ENCODE data around the gene GLUD1.
A peak's percentile ranks its signal among the peaks of the same experiment; 100 is the strongest.

GLUD1 gene

GRCh38 chr10:87093632-87094372 lies 841 bp downstream of the GLUD1 start (continued):
- TF ChIP-seq, protein P1, sequence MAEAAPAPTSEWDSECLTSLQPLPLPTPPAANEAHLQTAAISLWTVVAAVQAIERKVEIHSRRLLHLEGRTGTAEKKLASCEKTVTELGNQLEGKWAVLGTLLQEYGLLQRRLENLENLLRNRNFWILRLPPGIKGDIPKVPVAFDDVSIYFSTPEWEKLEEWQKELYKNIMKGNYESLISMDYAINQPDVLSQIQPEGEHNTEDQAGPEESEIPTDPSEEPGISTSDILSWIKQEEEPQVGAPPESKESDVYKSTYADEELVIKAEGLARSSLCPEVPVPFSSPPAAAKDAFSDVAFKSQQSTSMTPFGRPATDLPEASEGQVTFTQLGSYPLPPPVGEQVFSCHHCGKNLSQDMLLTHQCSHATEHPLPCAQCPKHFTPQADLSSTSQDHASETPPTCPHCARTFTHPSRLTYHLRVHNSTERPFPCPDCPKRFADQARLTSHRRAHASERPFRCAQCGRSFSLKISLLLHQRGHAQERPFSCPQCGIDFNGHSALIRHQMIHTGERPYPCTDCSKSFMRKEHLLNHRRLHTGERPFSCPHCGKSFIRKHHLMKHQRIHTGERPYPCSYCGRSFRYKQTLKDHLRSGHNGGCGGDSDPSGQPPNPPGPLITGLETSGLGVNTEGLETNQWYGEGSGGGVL (tag by site-specific recombination; IDR thresholded peaks at IDR 0.05) = peak; percentile 37; the same call in 1 of the 2 replicates
- TF ChIP-seq ZFP69B (tag by site-specific recombination; IDR thresholded peaks at IDR 0.05) (peak; percentile 80), ZNF433 (tag by site-specific recombination; IDR thresholded peaks at IDR 0.05; ENCODE audit: low read depth) (no peak), OVOL3 (tag by site-specific recombination; IDR thresholded peaks at IDR 0.05) (no peak), ZNF211 (tag by site-specific recombination; IDR thresholded peaks at IDR 0.05; ENCODE audit: low read depth) (no peak), KLF10 (tag by site-specific recombination; IDR thresholded peaks at IDR 0.05) (peak; percentile 91), ZNF423 (tag by site-specific recombination; IDR thresholded peaks at IDR 0.05) (no peak), ZBTB21 (tag by site-specific recombination; IDR thresholded peaks at IDR 0.05) (no peak), MZF1 (tag by site-specific recombination; IDR thresholded peaks at IDR 0.05; ENCODE audit: borderline replicate concordance) (no peak), ZNF148 (tag by site-specific recombination; IDR thresholded peaks at IDR 0.05; ENCODE audit: borderline replicate concordance) (no peak), ZNF146 (tag by site-specific recombination; IDR thresholded peaks at IDR 0.05) (no peak), BCL6B (tag by site-specific recombination; IDR thresholded peaks at IDR 0.05) (no peak), ZNF664 (tag by site-specific recombination; IDR thresholded peaks at IDR 0.05) (no peak), SALL2 (tag by site-specific recombination; IDR thresholded peaks at IDR 0.05; ENCODE audit: borderline replicate concordance) (no peak), ZNF354C (tag by site-specific recombination; IDR thresholded peaks at IDR 0.05; ENCODE audit: borderline replicate concordance, low read depth) (no peak), KLF7 (tag by site-specific recombination; IDR thresholded peaks at IDR 0.05; ENCODE audit: borderline replicate concordance) (no peak)
- TF ChIP-seq, protein P2, sequence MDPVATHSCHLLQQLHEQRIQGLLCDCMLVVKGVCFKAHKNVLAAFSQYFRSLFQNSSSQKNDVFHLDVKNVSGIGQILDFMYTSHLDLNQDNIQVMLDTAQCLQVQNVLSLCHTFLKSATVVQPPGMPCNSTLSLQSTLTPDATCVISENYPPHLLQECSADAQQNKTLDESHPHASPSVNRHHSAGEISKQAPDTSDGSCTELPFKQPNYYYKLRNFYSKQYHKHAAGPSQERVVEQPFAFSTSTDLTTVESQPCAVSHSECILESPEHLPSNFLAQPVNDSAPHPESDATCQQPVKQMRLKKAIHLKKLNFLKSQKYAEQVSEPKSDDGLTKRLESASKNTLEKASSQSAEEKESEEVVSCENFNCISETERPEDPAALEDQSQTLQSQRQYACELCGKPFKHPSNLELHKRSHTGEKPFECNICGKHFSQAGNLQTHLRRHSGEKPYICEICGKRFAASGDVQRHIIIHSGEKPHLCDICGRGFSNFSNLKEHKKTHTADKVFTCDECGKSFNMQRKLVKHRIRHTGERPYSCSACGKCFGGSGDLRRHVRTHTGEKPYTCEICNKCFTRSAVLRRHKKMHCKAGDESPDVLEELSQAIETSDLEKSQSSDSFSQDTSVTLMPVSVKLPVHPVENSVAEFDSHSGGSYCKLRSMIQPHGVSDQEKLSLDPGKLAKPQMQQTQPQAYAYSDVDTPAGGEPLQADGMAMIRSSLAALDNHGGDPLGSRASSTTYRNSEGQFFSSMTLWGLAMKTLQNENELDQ (tag by site-specific recombination; IDR thresholded peaks at IDR 0.05; ENCODE audit: low read depth) = no peak
- TF ChIP-seq, protein P3, sequence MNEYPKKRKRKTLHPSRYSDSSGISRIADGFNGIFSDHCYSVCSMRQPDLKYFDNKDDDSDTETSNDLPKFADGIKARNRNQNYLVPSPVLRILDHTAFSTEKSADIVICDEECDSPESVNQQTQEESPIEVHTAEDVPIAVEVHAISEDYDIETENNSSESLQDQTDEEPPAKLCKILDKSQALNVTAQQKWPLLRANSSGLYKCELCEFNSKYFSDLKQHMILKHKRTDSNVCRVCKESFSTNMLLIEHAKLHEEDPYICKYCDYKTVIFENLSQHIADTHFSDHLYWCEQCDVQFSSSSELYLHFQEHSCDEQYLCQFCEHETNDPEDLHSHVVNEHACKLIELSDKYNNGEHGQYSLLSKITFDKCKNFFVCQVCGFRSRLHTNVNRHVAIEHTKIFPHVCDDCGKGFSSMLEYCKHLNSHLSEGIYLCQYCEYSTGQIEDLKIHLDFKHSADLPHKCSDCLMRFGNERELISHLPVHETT (tag by site-specific recombination; IDR thresholded peaks at IDR 0.05) = no peak
- TF ChIP-seq, protein P4, sequence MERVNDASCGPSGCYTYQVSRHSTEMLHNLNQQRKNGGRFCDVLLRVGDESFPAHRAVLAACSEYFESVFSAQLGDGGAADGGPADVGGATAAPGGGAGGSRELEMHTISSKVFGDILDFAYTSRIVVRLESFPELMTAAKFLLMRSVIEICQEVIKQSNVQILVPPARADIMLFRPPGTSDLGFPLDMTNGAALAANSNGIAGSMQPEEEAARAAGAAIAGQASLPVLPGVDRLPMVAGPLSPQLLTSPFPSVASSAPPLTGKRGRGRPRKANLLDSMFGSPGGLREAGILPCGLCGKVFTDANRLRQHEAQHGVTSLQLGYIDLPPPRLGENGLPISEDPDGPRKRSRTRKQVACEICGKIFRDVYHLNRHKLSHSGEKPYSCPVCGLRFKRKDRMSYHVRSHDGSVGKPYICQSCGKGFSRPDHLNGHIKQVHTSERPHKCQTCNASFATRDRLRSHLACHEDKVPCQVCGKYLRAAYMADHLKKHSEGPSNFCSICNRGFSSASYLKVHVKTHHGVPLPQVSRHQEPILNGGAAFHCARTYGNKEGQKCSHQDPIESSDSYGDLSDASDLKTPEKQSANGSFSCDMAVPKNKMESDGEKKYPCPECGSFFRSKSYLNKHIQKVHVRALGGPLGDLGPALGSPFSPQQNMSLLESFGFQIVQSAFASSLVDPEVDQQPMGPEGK (tag by site-specific recombination; IDR thresholded peaks at IDR 0.05) = peak; percentile 24
- TF ChIP-seq, protein P5, sequence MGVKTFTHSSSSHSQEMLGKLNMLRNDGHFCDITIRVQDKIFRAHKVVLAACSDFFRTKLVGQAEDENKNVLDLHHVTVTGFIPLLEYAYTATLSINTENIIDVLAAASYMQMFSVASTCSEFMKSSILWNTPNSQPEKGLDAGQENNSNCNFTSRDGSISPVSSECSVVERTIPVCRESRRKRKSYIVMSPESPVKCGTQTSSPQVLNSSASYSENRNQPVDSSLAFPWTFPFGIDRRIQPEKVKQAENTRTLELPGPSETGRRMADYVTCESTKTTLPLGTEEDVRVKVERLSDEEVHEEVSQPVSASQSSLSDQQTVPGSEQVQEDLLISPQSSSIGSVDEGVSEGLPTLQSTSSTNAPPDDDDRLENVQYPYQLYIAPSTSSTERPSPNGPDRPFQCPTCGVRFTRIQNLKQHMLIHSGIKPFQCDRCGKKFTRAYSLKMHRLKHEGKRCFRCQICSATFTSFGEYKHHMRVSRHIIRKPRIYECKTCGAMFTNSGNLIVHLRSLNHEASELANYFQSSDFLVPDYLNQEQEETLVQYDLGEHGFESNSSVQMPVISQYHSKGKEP (tag by site-specific recombination; IDR thresholded peaks at IDR 0.05) = 0 out of 2 replicates have a peak, but pooled peaks have one; percentile 46
- TF ChIP-seq, protein P6, sequence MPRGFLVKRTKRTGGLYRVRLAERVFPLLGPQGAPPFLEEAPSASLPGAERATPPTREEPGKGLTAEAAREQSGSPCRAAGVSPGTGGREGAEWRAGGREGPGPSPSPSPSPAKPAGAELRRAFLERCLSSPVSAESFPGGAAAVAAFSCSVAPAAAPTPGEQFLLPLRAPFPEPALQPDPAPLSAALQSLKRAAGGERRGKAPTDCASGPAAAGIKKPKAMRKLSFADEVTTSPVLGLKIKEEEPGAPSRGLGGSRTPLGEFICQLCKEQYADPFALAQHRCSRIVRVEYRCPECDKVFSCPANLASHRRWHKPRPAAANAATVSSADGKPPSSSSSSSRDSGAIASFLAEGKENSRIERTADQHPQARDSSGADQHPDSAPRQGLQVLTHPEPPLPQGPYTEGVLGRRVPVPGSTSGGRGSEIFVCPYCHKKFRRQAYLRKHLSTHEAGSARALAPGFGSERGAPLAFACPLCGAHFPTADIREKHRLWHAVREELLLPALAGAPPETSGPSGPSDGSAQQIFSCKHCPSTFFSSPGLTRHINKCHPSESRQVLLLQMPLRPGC (tag by site-specific recombination; IDR thresholded peaks at IDR 0.05) = no peak
- TF ChIP-seq, protein P7, sequence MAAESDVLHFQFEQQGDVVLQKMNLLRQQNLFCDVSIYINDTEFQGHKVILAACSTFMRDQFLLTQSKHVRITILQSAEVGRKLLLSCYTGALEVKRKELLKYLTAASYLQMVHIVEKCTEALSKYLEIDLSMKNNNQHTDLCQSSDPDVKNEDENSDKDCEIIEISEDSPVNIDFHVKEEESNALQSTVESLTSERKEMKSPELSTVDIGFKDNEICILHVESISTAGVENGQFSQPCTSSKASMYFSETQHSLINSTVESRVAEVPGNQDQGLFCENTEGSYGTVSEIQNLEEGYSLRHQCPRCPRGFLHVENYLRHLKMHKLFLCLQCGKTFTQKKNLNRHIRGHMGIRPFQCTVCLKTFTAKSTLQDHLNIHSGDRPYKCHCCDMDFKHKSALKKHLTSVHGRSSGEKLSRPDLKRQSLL (tag by site-specific recombination; IDR thresholded peaks at IDR 0.05) = no peak
